ENCODE results near the gene LTB4R. TPM values are rescaled to one million over a fixed set of nuclear protein-coding genes. Genes with fewer than 3 reads are reported as not detected.
A peak's percentile ranks its signal among the peaks of the same experiment; 100 is the strongest.

The LTB4R gene
- polyA plus RNA-seq, 3 donors from 2014 or later: 12.4 to 13.7 (median 12.7) TPM

DNA sequence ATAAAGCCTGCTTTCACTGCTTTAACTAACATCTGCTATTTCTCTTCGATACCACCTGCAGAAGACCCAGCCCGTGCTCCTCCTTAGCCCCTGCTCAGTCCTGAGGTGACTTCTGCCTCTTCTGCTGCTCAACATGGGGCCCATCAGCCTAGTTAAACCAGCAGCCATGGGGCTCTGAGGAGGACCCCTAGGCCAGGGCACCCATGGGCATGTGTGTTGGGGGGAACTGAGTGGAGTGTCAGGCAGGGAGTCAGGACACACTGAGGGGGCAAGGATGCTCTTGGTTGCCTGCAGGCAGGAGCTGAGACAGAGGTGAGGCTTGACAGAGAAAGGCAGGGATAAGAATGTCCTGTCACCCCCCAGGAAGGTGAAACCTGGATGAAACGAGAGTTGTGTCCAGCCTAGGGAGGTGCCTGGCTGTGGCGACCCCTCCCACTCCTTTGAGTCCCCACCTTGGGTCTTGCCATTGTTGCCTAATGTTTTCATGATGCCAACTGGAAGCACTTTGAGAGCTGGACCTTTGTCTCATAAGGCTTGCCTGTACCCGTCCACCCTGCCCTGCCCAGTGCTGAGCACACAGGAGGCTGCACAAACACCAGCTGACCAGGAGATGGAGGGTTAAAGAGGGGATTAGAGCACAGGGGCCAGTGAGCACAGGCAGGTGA lies 27.4 kb upstream of the LTB4R start:
- DNase-seq: no peak

DNA sequence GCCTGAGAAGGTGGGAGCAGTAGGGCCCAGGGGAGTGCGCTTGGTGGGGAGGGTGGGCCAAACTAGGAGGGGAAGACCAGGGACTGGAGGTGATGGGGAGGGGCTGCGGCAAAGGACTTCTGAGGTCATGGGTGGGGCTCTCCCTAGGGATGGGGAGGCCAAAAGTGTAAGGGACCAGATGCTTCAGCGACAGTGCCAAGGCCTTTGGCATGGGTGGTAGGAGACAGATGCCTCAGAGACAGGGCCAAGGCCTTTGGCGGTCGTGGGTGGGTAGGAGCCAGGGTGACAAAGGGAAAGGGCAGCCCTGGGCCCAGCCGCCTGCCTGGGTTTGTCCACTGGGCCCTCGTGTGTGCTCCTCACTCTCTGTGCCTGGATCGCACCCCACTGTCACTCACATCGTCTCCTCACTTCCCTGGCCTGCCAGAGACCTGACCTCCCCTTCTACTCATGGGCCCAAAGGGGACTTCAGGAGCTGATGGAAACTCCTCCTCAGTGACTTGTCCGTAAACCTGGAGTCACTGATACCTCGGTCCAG lies 26.7 kb upstream of the LTB4R start:
- Mint-ChIP-seq H3K4me1 (peaks cover 6 to 8% of the 10 kb centered on the region in 2 donors), H3K4me3 (no peak overlapping the region), H3K9me3 (no peaks in the 10 kb centered on the region), H3K27me3 (ENCODE audit: low read depth in 3 of 3) (peaks cover 0 to 3% (median 1%) of the 10 kb centered on the region in 3 donors), H3K27ac (peak overlapping the region in 3 of 6 donors; percentile 10 to 49 (median 45)), H3K36me3 (no peaks in the 10 kb centered on the region)
- DNase-seq: no peak

More for the DNA sequence above, 27.4 kb upstream of the LTB4R start:
- no peak overlapping the region for H3K4me3 Mint-ChIP-seq
- H3K36me3 Mint-ChIP-seq: no peaks in the 10 kb centered on the region
- H3K4me1 Mint-ChIP-seq: peaks cover 5 to 6% of the 10 kb centered on the region in 2 donors
- peak overlapping the region in 2 of 6 donors; percentile 44 to 81 for H3K27ac Mint-ChIP-seq
- no peaks in the 10 kb centered on the region for H3K9me3 Mint-ChIP-seq
- H3K27me3 Mint-ChIP-seq (ENCODE audit: low read depth in 3 of 3): peaks cover 0 to 3% (median 1%) of the 10 kb centered on the region in 3 donors

DNA sequence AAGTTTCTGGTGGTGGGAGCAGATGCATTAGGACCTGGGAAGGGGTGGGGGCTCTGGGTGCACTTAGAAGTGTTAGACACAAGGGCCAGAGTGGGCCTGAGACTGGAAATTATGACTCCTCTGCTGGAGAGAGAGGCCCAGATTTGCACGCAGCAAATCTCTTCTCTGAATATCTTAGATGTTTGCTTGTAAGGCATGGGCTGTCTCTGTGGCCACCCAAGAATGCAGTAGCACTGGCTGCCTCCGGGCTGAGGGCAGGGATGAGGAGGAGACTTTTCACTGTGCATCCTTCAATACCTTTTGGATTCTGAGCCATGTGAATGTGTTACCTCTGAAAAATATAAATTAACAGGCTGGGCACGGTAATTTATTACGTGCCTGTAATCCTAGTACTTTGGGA lies 26.0 kb upstream of the LTB4R start:
- no peak overlapping the region for H3K4me3 Mint-ChIP-seq
- peak overlapping the region in 3 of 6 donors; percentile 10 to 49 (median 45) for H3K27ac Mint-ChIP-seq
- H3K27me3 Mint-ChIP-seq (ENCODE audit: low read depth in 3 of 3): peaks cover 0 to 3% (median 1%) of the 10 kb centered on the region in 3 donors
- H3K9me3 Mint-ChIP-seq: no peaks in the 10 kb centered on the region
- peaks cover 1 to 2% (median 1%) of the 10 kb centered on the region in 3 donors for H3K36me3 Mint-ChIP-seq
- H3K4me1 Mint-ChIP-seq: peaks cover 8 to 15% of the 10 kb centered on the region in 2 donors
- DNase-seq: no peak

DNA sequence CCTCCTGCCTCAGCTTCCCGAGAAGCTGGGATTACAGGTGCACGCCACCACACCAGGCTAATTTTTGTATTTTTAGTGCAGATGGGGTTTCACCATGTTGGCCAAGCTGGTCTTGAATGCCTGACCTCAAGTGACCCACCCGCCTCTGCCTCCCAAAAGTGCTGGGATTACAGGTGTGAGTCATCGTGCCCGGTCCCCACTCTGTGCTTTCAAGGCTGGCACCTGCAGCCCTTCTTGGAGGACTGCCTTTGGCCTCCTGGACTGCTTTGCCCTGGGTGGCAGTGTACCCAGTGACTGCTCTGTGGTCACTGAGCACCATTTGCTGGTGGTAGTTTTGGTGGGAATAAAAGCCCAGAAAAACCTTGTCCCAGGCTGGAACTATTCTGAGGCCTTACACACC lies 24.3 kb upstream of the LTB4R start:
- Mint-ChIP-seq H3K36me3 (peaks cover 9 to 17% (median 12%) of the 10 kb centered on the region in 3 donors), H3K27ac (peak overlapping the region in 1 of 6 donors; percentile 28), H3K4me3 (no peak overlapping the region), H3K4me1 (peaks cover 2 to 12% of the 10 kb centered on the region in 2 donors), H3K9me3 (no peaks in the 10 kb centered on the region), H3K27me3 (ENCODE audit: low read depth in 3 of 3) (peaks cover 0 to 3% (median 1%) of the 10 kb centered on the region in 3 donors)
- DNase-seq: no peak

DNA sequence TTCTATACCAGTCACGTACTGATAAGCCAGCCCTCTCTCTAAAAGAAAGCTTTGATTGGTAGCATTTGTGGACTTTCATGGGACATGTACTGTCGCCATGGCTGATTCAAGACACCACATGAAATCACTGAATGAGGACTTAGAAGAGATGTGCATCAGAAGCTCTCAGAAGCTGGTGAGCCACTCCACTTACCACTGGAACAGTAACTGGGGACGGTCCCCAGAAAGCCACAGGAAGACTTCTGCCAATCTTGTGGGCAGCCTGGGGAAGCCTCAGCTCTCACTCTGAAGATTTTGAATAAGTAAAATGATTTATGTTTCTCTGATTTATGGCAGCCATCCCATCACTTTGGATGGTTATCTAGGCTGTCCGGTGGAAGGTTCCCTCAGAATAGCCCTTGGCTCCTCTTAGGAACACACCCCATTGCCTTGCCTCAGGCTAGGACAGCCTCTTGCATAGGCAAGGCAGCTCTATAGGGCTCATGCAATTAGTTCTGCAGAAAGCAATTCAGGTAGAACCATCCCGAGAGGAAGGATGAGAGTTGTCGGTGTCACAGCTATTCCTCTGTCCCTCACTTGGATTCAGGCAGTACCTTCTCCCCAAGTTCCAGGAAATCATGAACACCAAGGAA lies 21.5 kb upstream of the LTB4R start:
- H3K4me3 Mint-ChIP-seq: no peak overlapping the region
- peaks cover 10 to 35% (median 12%) of the 10 kb centered on the region in 3 donors for H3K36me3 Mint-ChIP-seq
- H3K27me3 Mint-ChIP-seq (ENCODE audit: low read depth in 3 of 3): peaks cover 0 to 2% (median 0%) of the 10 kb centered on the region in 3 donors
- peaks cover 2 to 12% of the 10 kb centered on the region in 2 donors for H3K4me1 Mint-ChIP-seq
- peak overlapping the region in 3 of 6 donors; percentile 17 to 51 (median 36) for H3K27ac Mint-ChIP-seq
- H3K9me3 Mint-ChIP-seq: no peaks in the 10 kb centered on the region
- DNase-seq: peak in 2 of 3 donors; percentile 33 to 38

DNA sequence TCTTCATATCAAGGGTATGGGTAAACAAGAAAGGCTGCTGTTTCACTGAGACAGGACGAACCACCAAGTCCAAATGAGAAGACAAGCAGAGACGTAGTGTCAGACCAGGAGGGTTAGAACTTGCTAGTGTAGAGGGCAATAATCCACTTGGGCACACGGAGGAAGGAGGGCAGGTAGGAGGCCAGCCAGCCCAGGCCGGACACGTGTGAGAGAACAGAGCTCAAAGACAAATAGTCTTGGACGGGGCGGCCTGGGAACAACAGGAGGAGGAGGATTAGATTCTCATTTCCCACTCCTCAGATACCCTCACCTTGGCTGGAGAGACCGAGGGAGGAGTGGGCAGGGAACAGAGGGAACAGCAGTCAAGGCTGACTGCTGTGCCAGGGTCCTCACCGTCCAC lies 20.6 kb upstream of the LTB4R start:
- no peak for DNase-seq
- Mint-ChIP-seq H3K36me3 (peaks cover 14 to 41% (median 17%) of the 10 kb centered on the region in 3 donors), H3K4me3 (no peak overlapping the region), H3K27ac (peak overlapping the region in 3 of 6 donors; percentile 8 to 74 (median 11)), H3K9me3 (no peaks in the 10 kb centered on the region), H3K4me1 (peaks cover 2 to 12% of the 10 kb centered on the region in 2 donors), H3K27me3 (ENCODE audit: low read depth in 3 of 3) (peaks cover 0 to 2% (median 0%) of the 10 kb centered on the region in 3 donors)

DNA sequence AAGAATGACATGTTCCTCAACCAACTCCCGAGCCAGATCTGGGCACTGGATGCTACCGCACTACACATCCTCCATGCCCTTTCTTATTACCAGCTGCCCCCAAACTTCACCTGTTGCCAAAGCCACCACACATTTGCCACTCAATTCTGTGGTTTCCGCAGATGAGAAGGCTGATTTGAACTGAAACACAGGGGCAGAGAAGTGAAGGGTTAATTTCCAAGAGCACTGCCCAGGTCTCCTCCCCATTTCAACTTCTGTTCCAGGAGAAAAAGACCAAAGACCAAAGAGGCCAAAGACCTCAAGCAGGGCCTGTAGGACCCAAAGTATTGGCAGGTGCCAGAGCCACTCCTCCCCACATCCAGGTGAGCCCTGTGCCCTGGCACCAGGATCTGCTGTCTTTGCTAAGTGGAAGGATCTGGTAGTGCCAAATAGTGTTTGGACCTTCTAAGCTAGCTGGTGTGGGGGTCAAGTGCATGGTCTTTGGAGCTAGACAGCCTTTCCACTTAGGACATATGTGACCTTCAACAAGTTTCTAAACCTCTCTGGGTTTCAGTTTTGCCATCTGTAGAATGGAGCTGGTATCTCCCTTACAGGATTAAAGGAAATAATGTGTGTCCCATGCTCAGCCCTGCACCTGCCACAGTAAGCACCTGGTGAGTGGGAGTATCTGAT lies 19.7 kb upstream of the LTB4R start:
- Mint-ChIP-seq H3K9me3 (no peaks in the 10 kb centered on the region), H3K27ac (no peak overlapping the region), H3K27me3 (ENCODE audit: low read depth in 3 of 3) (peaks cover 0 to 2% (median 0%) of the 10 kb centered on the region in 3 donors), H3K36me3 (peaks cover 15 to 49% (median 22%) of the 10 kb centered on the region in 3 donors), H3K4me3 (no peak overlapping the region), H3K4me1 (peaks cover 8 to 21% of the 10 kb centered on the region in 2 donors)
- no peak for DNase-seq

DNA sequence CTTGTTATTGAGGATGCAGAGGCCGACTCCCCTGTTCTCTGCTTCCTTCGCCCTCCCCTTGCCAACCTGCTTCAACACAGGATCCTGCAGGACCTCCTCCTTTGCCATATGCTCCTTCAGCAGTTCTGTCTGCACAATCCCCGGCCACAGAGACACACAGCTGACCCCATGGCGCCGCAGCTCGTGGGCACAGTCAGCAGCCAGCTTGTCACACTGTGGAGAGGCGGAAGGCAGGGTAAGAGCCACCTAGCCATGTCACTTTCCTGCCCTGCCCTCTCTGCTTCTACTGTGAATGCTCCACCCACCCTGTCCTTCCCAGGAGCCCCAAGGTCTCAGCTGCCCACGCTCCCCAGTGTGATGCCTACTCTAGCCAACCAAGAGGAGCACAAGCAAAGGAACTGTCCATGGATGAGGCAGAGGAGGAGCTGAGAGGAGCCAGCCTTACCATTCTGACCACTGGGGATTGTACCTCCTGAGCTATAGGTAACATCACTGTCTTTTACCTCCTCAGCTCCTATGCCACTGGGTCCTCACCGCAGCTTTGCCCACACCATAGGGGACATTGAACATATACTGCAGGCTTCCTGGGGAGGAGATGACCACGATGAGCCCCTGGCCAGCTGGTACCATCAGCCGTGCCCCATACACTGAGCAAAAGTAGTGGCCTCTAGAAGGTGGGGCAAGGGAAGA lies 19.0 kb upstream of the LTB4R start:
- Mint-ChIP-seq H3K27ac (no peak overlapping the region), H3K4me3 (no peak overlapping the region), H3K36me3 (peaks cover 18 to 52% (median 22%) of the 10 kb centered on the region in 3 donors), H3K4me1 (peaks cover 15 to 27% of the 10 kb centered on the region in 2 donors), H3K27me3 (ENCODE audit: low read depth in 3 of 3) (peaks cover 0 to 2% (median 0%) of the 10 kb centered on the region in 3 donors), H3K9me3 (no peaks in the 10 kb centered on the region)
- DNase-seq: no peak

DNA sequence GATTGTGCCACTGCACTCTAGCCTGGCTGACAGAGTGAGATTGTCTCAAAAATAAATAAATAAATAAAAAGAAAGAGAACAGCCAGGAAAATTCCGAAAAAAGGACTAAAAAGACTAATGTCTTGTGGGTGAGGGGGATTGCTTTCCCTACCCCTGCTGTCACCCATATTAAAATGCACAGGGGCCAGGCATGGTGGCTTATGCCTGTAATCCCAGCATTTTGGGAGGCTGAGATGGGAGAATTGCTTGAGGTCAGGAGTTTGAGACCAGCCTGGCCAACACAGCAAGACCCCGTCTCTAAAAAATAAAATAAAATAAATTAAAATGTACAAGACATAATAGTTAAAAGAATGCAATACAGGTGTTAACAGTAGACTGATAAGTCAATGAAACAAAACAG lies 17.8 kb upstream of the LTB4R start:
- no peak overlapping the region for H3K4me3 Mint-ChIP-seq

DNA sequence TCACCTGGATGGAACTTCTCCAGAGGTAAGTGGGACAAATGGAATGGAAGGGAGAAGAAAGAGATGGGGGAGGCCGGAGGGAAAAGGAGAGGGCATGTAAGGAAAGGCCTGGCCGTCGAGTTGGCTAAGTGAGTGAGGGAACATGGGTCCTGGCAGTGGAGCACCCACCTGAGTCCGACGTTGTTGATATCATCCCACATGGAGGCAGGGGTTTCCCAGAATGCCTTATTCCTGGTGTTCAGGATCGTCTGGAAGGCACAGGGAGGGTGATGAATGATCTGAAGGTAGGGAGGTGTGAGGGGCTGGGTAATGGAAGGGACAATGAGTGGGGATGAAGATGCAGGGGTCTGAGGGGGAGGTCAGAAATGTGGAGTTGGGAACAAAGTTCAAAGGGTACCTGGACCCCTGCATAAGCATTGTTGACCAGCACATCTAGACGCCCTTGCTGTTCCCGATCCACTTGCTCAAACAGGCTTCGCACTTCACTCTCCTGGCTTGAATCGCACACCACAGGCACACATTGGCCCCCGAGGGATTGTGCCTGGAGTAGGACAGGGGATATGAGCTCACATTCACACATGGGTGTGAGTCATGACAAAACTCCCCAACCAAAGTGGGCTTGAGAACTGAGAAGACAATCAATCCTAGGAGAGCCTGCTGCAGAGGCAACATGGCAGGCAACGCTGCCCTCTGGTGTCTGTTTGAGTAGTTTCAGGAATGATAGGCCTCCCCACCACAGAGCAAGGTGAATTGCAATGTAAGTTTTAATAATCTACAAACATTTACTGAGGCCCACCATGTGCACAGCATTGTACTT lies 14.8 kb upstream of the LTB4R start:
- Mint-ChIP-seq H3K4me3 (peak overlapping the region in 2 of 5 donors; percentile 12 to 23), H3K36me3 (peaks cover 13 to 40% (median 14%) of the 10 kb centered on the region in 3 donors), H3K27me3 (ENCODE audit: low read depth in 3 of 3) (peaks cover 2 to 8% (median 8%) of the 10 kb centered on the region in 3 donors), H3K4me1 (peaks cover 44 to 57% of the 10 kb centered on the region in 2 donors), H3K9me3 (no peaks in the 10 kb centered on the region), H3K27ac (peak overlapping the region; percentile 73 to 96 (median 82))
- DNase-seq: peak; percentile 72 to 77 (median 75)

More for the DNA sequence above, 17.8 kb upstream of the LTB4R start:
- H3K36me3 Mint-ChIP-seq: peaks cover 18 to 52% (median 22%) of the 10 kb centered on the region in 3 donors
- no peak for DNase-seq
- H3K27ac Mint-ChIP-seq: peak overlapping the region in 1 of 6 donors; percentile 45
- H3K27me3 Mint-ChIP-seq (ENCODE audit: low read depth in 3 of 3): peaks cover 0 to 3% (median 2%) of the 10 kb centered on the region in 3 donors
- H3K9me3 Mint-ChIP-seq: no peaks in the 10 kb centered on the region
- H3K4me1 Mint-ChIP-seq: peaks cover 21 to 39% of the 10 kb centered on the region in 2 donors

DNA sequence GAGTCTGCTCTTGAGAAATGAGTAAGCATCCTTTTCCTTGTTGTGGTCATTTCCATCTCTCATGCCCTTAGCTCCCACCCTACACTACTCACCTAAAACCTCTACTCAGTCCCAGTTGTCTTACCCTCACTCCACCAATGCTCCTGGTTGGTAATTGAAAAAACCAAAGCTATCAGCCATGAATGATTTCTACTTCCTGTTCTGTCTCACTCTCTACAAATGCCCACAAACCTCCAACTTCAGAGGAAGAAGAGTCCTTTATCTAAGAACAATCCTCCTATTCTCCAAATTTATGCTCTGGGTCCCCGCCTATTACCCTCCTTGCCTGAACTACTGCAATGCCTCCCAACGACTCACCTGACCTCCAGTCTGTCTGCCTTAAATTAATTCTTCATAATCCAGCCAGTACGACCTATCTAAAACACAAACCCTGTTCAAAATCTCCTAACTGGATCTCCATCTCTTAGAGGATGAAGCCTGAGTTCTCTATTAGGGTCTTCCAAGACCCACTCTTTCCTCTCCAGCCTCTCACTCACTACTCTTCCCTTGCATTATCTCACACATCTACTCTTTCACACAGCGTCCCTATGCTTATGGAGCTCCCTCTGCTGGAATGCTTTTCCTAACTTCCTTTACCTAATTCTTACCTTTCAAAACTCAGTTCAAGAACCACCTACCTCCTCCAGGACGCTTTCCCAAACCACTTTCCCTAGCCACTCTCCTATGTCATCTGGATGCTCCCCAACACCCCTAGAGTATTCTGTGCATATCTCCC lies 13.9 kb upstream of the LTB4R start:
- H3K4me1 Mint-ChIP-seq: peaks cover 49 to 63% of the 10 kb centered on the region in 2 donors
- no peak for DNase-seq

DNA sequence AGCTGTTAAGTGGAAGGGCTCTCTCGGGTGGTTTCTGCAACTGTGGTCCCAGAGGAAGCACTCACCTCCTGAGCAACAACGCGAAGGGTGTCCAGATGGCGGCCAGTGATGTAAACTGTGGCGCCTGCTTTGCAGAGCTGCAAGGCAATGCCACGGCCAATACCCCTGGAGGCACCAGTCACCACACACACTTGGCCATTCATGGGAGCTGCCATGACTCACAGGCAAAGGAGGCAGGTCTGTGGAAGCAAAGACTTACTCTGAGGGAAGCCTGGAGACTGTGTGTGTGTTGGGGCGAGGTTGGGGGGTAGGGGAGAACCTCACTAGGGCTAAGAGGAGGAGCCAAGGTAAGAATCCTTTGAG lies 12.4 kb upstream of the LTB4R start:
- Mint-ChIP-seq H3K27me3 (ENCODE audit: low read depth in 3 of 3) (peaks cover 2 to 8% (median 6%) of the 10 kb centered on the region in 3 donors), H3K36me3 (peaks cover 13 to 41% (median 21%) of the 10 kb centered on the region in 3 donors), H3K4me3 (peak overlapping the region; percentile 90 to 96 (median 93)), H3K9me3 (no peaks in the 10 kb centered on the region), H3K4me1 (peaks cover 49 to 63% of the 10 kb centered on the region in 2 donors), H3K27ac (peak overlapping the region; percentile 83 to 99 (median 96))
- no peak for DNase-seq

More for the DNA sequence above, 13.9 kb upstream of the LTB4R start:
- peaks cover 2 to 8% (median 8%) of the 10 kb centered on the region in 3 donors for H3K27me3 Mint-ChIP-seq (ENCODE audit: low read depth in 3 of 3)
- H3K4me3 Mint-ChIP-seq: no peak overlapping the region
- H3K36me3 Mint-ChIP-seq: peaks cover 13 to 41% (median 14%) of the 10 kb centered on the region in 3 donors
- H3K27ac Mint-ChIP-seq: peak overlapping the region; percentile 73 to 96 (median 82)
- no peaks in the 10 kb centered on the region for H3K9me3 Mint-ChIP-seq
